Mucosa of gallbladder (tissue), 1 donor: ENCODE data around the gene KIAA0825. TPM values are rescaled to one million over a fixed set of nuclear protein-coding genes. Genes with fewer than 3 reads are reported as not detected.
"Not testable (repeated sequence)": the region's sequence is repeated elsewhere in the genome, so short reads cannot be mapped to it uniquely, and the experiment has no call there.

ENCODE experiments used
- DNase-seq: peaks from one replicate; pipeline ENCODE4 v3.0.0-alpha.2; 2020; ENCODE audit warnings: low spot score
- total RNA-seq: library from RNA; stranded (reverse); gene quantifications from one replicate; pipeline ENCODE4 v1.2.1, GENCODE V29; 2021
- donor health status: DM: no; HTN: no; CAD: no.

Gene KIAA0825
- total RNA-seq, 1 donor from 2014 or later = 3.3 TPM

GRCh38 chr5:94573349-94573748 lies 45.1 kb downstream of the KIAA0825 start:
- not testable (repeated sequence) for DNase-seq

- DNase-seq = no peak
Measured at GRCh38 chr5:94571415-94571814, 47.0 kb downstream of the KIAA0825 start.

- DNase-seq = no peak
Measured at GRCh38 chr5:94564812-94565211, 53.6 kb downstream of the KIAA0825 start.

GRCh38 chr5:94562327-94562971 lies 56.0 kb downstream of the KIAA0825 start:
- no peak for DNase-seq

GRCh38 chr5:94558028-94558427 lies 60.4 kb downstream of the KIAA0825 start:
- DNase-seq = no peak

GRCh38 chr5:94551858-94552257 lies 66.5 kb downstream of the KIAA0825 start:
- DNase-seq = no peak

GRCh38 chr5:94545870-94546625 lies 72.4 kb downstream of the KIAA0825 start:
- DNase-seq = peak; percentile 17

- DNase-seq = no peak
Measured at GRCh38 chr5:94544875-94545547, 73.4 kb downstream of the KIAA0825 start.

GRCh38 chr5:94544031-94544650 lies 74.3 kb downstream of the KIAA0825 start:
- DNase-seq = no peak

- DNase-seq = no peak
Measured at GRCh38 chr5:94540856-94541494, 77.4 kb downstream of the KIAA0825 start.

GRCh38 chr5:94538260-94538659 lies 80.1 kb downstream of the KIAA0825 start:
- DNase-seq = no peak

GRCh38 chr5:94526706-94527105 lies 91.7 kb downstream of the KIAA0825 start:
- DNase-seq = no peak

GRCh38 chr5:94524841-94525697 lies 93.3 kb downstream of the KIAA0825 start:
- DNase-seq = no peak

- no peak for DNase-seq
Measured at GRCh38 chr5:94523018-94523417, 95.4 kb downstream of the KIAA0825 start.

- DNase-seq = no peak
Measured at GRCh38 chr5:94522117-94522516, 96.3 kb downstream of the KIAA0825 start.

GRCh38 chr5:94517490-94518488 lies 100.6 kb downstream of the KIAA0825 start:
- DNase-seq = no peak

GRCh38 chr5:94516148-94516547 lies 102.3 kb downstream of the KIAA0825 start:
- DNase-seq = no peak

- DNase-seq = no peak
Measured at GRCh38 chr5:94508461-94509148, 109.8 kb downstream of the KIAA0825 start.
